Measurements from ENCODE around the gene S100A2. TPM values are rescaled to one million over a fixed set of nuclear protein-coding genes. Genes with fewer than 3 reads are reported as not detected.

S100A2 gene
- total and polyA plus RNA-seq, 2 donors (not counting 3 experiments of a cell fraction or from before 2014, with no cell fraction given) = 4.0 to 4.3 TPM

DNA sequence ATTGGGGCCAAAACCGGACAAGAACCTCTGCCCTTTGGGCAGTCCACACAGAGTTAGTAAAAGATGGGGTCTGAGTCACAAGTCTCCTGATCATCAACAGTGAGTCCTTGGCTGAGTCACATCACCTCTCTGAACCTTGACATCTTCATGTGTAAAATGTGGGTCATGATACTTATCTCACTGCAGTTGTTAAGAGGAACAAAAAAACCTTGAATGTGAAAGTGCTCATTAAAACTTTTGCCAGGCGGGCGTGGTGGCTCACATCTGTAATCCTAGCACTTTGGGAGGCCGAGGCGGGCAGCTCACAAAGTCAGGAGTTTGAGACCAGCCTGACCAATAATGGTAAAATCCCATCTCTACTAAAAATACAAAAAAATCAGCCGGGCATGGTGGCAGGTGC lies 31.6 kb upstream of the S100A2 start:
- DNase-seq (ENCODE audit: low read depth, low spot score) = peak; percentile 28
- Histone ChIP-seq H3K79me2 (ENCODE audit: control insufficient read depth, insufficient read depth, low read length) (no peaks in the 10 kb centered on the region), H3K36me3 (ENCODE audit: control insufficient read depth in 2 of 2, extremely low read depth in 1 of 2, insufficient read depth in 2 of 2, low read length in 2 of 2) (no peaks in the 10 kb centered on the region), H3K4me1 (ENCODE audit: control insufficient read depth, extremely low read depth, insufficient read depth, low read length) (peaks cover 14% of the 10 kb centered on the region), H3K9me3 (replicated peaks; ENCODE audit: control insufficient read depth, insufficient read depth, low read length) (no peaks in the 10 kb centered on the region), H3K9me1 (replicated peaks; ENCODE audit: control insufficient read depth, extremely low read depth, insufficient read depth, low read length) (no peaks in the 10 kb centered on the region), H3K4me3 (replicated peaks in 1 of 3; ENCODE audit: insufficient read depth in 1 of 3, low read depth in 1 of 3, low read length in 3 of 3) (no peak overlapping the region), H2AFZ (ENCODE audit: low read depth, low read length) (no peak overlapping the region), H4K20me1 (replicated peaks; ENCODE audit: control insufficient read depth, extremely low read depth, insufficient read depth, low read length) (no peaks in the 10 kb centered on the region), H3K9ac (replicated peaks; ENCODE audit: extremely low read depth, insufficient read depth, low read length) (no peak overlapping the region), H3K27ac (ENCODE audit: insufficient read depth, low read depth, low read length) (no peak overlapping the region), H3K27me3 (ENCODE audit: control insufficient read depth in 2 of 2, insufficient read depth in 2 of 2, low read length in 2 of 2) (no peaks in the 10 kb centered on the region), H3K4me2 (ENCODE audit: insufficient read depth, low read length) (no peak overlapping the region)
- intact Hi-C loops (cut with micrococcal nuclease) = no loop called here
- no TSS peak for BruUV-seq (replicated peaks)
- dilution Hi-C loops (cut with MboI; ENCODE audit: extremely low pct_ligation_motif_present, low sequenced_read_pairs) = no loop called here
- CTCF ChIA-PET = no interaction called here
- POLR2A ChIA-PET = no interaction called here
- TF ChIP-seq FOS (IDR thresholded peaks at IDR 0.05; ENCODE audit: borderline replicate concordance, insufficient read depth, low read length) = peak; percentile 67
- peak; percentile 39 for TF ChIP-seq JUN (IDR thresholded peaks at IDR 0.05; ENCODE audit: borderline replicate concordance, insufficient read depth, insufficient read length, low read depth)
- TF ChIP-seq GATA2 (IDR thresholded peaks at IDR 0.05; ENCODE audit: insufficient read depth, insufficient read length, low read depth, low read length) = peak; percentile 63
- no peak for TF ChIP-seq POLR2AphosphoS5 (IDR thresholded peaks at IDR 0.05; ENCODE audit: insufficient read depth, low read depth, low read length)
- TF ChIP-seq, protein P1, sequence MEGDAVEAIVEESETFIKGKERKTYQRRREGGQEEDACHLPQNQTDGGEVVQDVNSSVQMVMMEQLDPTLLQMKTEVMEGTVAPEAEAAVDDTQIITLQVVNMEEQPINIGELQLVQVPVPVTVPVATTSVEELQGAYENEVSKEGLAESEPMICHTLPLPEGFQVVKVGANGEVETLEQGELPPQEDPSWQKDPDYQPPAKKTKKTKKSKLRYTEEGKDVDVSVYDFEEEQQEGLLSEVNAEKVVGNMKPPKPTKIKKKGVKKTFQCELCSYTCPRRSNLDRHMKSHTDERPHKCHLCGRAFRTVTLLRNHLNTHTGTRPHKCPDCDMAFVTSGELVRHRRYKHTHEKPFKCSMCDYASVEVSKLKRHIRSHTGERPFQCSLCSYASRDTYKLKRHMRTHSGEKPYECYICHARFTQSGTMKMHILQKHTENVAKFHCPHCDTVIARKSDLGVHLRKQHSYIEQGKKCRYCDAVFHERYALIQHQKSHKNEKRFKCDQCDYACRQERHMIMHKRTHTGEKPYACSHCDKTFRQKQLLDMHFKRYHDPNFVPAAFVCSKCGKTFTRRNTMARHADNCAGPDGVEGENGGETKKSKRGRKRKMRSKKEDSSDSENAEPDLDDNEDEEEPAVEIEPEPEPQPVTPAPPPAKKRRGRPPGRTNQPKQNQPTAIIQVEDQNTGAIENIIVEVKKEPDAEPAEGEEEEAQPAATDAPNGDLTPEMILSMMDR (IDR thresholded peaks at IDR 0.05; ENCODE audit: extremely low read depth in 1 of 2, insufficient read depth in 1 of 2, low read depth in 1 of 2, low read length in 2 of 2) = no peak
- FAIRE-seq = no peak

DNA sequence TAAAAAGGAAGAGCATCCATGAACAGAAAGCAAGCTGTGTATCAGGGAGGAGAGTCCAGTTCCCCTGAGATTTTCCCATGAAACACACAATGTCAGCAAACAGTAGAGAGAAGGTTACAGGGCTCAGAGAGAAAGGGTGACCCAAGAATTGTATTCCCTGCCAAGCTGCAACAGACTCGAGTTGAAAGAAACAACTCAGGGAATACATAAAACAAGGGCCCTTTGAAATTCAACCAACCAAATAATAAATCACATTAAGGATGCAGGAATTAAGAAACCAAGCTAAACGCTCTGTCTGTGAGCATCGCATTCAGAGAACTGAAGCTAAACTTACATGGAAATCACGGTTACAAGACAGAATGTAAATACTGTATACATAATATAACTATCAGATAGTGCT lies 27.1 kb upstream of the S100A2 start:
- Histone ChIP-seq H3K9me1 (replicated peaks; ENCODE audit: control insufficient read depth, extremely low read depth, insufficient read depth, low read length) (no peaks in the 10 kb centered on the region), H4K20me1 (replicated peaks; ENCODE audit: control insufficient read depth, extremely low read depth, insufficient read depth, low read length) (no peaks in the 10 kb centered on the region), H3K4me1 (ENCODE audit: control insufficient read depth, extremely low read depth, insufficient read depth, low read length) (no peaks in the 10 kb centered on the region), H3K27ac (ENCODE audit: insufficient read depth, low read depth, low read length) (no peak overlapping the region), H3K4me2 (ENCODE audit: insufficient read depth, low read length) (no peak overlapping the region), H3K27me3 (ENCODE audit: control insufficient read depth in 2 of 2, insufficient read depth in 2 of 2, low read length in 2 of 2) (no peaks in the 10 kb centered on the region), H3K79me2 (ENCODE audit: control insufficient read depth, insufficient read depth, low read length) (no peaks in the 10 kb centered on the region), H3K36me3 (ENCODE audit: control insufficient read depth in 2 of 2, extremely low read depth in 1 of 2, insufficient read depth in 2 of 2, low read length in 2 of 2) (no peaks in the 10 kb centered on the region), H3K9ac (replicated peaks; ENCODE audit: extremely low read depth, insufficient read depth, low read length) (no peak overlapping the region), H3K4me3 (replicated peaks in 1 of 3; ENCODE audit: insufficient read depth in 1 of 3, low read depth in 1 of 3, low read length in 3 of 3) (no peak overlapping the region), H3K9me3 (replicated peaks; ENCODE audit: control insufficient read depth, insufficient read depth, low read length) (no peaks in the 10 kb centered on the region), H2AFZ (ENCODE audit: low read depth, low read length) (no peak overlapping the region)
- dilution Hi-C loops (cut with MboI; ENCODE audit: extremely low pct_ligation_motif_present, low sequenced_read_pairs) = no loop called here
- ChIA-PET POLR2A (interaction anchor here (0.7 to 0.9 kb wide), 2 partner anchors 16 to 35 kb away, joined by 3 to 4 read pairs; partner anchors contain the start of gene S100A13), CTCF (interaction anchor here (1.4 to 2.7 kb wide), 3 partner anchors 15 to 34 kb away, joined by 5 to 12 read pairs (median 5); partner anchors contain the start of genes S100A1 and S100A13)
- intact Hi-C loops (cut with micrococcal nuclease) = no loop called here
- no peak for FAIRE-seq
- DNase-seq (ENCODE audit: low read depth, low spot score) = no peak
- TF ChIP-seq GATA2 (IDR thresholded peaks at IDR 0.05; ENCODE audit: insufficient read depth, insufficient read length, low read depth, low read length) (no peak), FOS (IDR thresholded peaks at IDR 0.05; ENCODE audit: borderline replicate concordance, insufficient read depth, low read length) (no peak), POLR2A (IDR thresholded peaks at IDR 0.05; ENCODE audit: low read depth, low read length) (no peak), MYC (IDR thresholded peaks at IDR 0.05; ENCODE audit: low read depth, low read length) (no peak), POLR2AphosphoS5 (IDR thresholded peaks at IDR 0.05; ENCODE audit: insufficient read depth, low read depth, low read length) (no peak)
- TF ChIP-seq, protein P1 (IDR thresholded peaks at IDR 0.05; ENCODE audit: extremely low read depth in 1 of 2, insufficient read depth in 1 of 2, low read depth in 1 of 2, low read length in 2 of 2) = no peak
- TF ChIP-seq, protein P2, sequence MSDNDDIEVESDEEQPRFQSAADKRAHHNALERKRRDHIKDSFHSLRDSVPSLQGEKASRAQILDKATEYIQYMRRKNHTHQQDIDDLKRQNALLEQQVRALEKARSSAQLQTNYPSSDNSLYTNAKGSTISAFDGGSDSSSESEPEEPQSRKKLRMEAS (IDR thresholded peaks at IDR 0.05; ENCODE audit: insufficient read depth, insufficient read length) = no peak
- no TSS peak for BruUV-seq (replicated peaks)
